Measurements from ENCODE around the gene ASB6.

ASB6 gene

GRCh38 chr9:129586245-129586644 is 55.7 kb downstream of the ASB6 start:
- DNase-seq (ENCODE audit: low read depth in 2 of 2), result no peak

- DNase-seq (ENCODE audit: low read depth in 2 of 2), result no peak
These were observed 56.6 kb downstream of the ASB6 start for GRCh38 chr9:129585352-129585751.

Measured in stimulated activated CD8-positive, alpha-beta memory T cell treated with anti-CD3 and anti-CD28 coated beads, Interleukin-2, amount 100 ng/mL, for 48 hours (primary cell).